ENCODE results near the gene WNK2.

DNA sequence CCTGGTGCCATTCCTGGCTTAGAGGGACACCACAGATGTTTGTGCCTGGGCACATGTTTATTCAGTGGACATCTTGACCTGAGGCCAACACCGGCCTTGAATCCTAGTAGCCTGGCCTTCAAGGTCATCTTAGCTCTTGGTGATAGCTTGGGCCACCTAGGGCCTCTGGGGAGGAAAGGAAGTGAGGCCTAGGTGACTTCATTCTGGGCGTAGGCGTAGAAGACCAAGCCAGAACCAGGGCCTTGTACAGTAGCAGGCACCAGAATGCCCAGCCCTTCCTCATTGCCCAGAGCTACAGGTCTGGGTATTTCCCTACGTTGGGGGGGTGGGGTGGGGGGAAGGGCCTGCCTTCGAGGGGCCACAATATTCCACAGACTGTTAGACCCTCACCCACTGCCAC lies 33.8 kb downstream of the WNK2 start:
- TF ChIP-seq ZNF274 (IDR thresholded peaks at IDR 0.05; ENCODE audit: low read length) (no peak), ZNF274 (tag by site-specific recombination; IDR thresholded peaks at IDR 0.05; ENCODE audit: borderline replicate concordance) (no peak), ZBTB7A (tag by site-specific recombination; IDR thresholded peaks at IDR 0.05; ENCODE audit: low read depth) (no peak), CTCF (tag by site-specific recombination; IDR thresholded peaks at IDR 0.05) (no peak), KLF10 (tag by site-specific recombination; IDR thresholded peaks at IDR 0.05) (no peak), ZNF639 (tag by site-specific recombination; IDR thresholded peaks at IDR 0.05) (no peak)

Data from HEK293 (cell line).